ENCODE results near the gene TOMM40. TPM values are rescaled to one million over a fixed set of nuclear protein-coding genes. Genes with fewer than 3 reads are reported as not detected.
A peak's percentile ranks its signal among the peaks of the same experiment; 100 is the strongest.

The TOMM40 gene
- total RNA-seq, 2 experiments from 2014 or later = 80.9 to 89.7 TPM

- peak overlapping the region; percentile 66 for H3K4me3 ChIP-seq (ENCODE audit: low read depth, low read length, poor library complexity, severe bottlenecking)
- H3K9me3 ChIP-seq (ENCODE audit: low read length) = no peaks in the 10 kb centered on the region
- intact Hi-C loops (cut with micrococcal nuclease; ENCODE audit: unreplicated experiment) = loop anchor here (5.0 kb wide), 1 partner anchor 67 kb away; the partner anchor contains the start of gene CLPTM1
- DNase-seq (ENCODE audit: low spot score) = peak; percentile 100
- H3K79me2 ChIP-seq (ENCODE audit: insufficient read depth, low read depth, low read length) = peaks cover 29% of the 10 kb centered on the region
- peaks cover 18% of the 10 kb centered on the region for H3K4me1 ChIP-seq (ENCODE audit: insufficient read depth, low read length, poor library complexity, severe bottlenecking)
- POLR2A ChIA-PET = interaction anchor here (0.6 kb wide), 1 partner anchor 289 kb away, joined by 3 read pairs; the partner anchor contains the start of gene BLOC1S3
- TF ChIP-seq, protein P1, sequence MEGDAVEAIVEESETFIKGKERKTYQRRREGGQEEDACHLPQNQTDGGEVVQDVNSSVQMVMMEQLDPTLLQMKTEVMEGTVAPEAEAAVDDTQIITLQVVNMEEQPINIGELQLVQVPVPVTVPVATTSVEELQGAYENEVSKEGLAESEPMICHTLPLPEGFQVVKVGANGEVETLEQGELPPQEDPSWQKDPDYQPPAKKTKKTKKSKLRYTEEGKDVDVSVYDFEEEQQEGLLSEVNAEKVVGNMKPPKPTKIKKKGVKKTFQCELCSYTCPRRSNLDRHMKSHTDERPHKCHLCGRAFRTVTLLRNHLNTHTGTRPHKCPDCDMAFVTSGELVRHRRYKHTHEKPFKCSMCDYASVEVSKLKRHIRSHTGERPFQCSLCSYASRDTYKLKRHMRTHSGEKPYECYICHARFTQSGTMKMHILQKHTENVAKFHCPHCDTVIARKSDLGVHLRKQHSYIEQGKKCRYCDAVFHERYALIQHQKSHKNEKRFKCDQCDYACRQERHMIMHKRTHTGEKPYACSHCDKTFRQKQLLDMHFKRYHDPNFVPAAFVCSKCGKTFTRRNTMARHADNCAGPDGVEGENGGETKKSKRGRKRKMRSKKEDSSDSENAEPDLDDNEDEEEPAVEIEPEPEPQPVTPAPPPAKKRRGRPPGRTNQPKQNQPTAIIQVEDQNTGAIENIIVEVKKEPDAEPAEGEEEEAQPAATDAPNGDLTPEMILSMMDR (conservative IDR thresholded peaks at IDR 0.05; ENCODE audit: low read length) = no peak
- no peak for TF ChIP-seq EZH2phosphoT487 (IDR thresholded peaks at IDR 0.05; ENCODE audit: borderline replicate concordance, low read depth, low read length)
- H4K20me1 ChIP-seq (ENCODE audit: insufficient read depth, low read length) = peaks cover 11% of the 10 kb centered on the region
- H3K4me2 ChIP-seq (ENCODE audit: low read length) = peak overlapping the region; percentile 74
- no peaks in the 10 kb centered on the region for H3K9me2 ChIP-seq (ENCODE audit: insufficient read depth, low read length)
- H3K36me3 ChIP-seq (ENCODE audit: insufficient read depth, low read length) = peaks cover 39% of the 10 kb centered on the region
- H2AFZ ChIP-seq (ENCODE audit: low read length) = peak overlapping the region; percentile 82
- CTCF ChIA-PET (ENCODE audit: unreplicated experiment) = interaction anchor here (0.5 to 0.6 kb wide), 3 partner anchors 157 to 245 kb away, joined by 4 to 5 read pairs (median 5); no protein-coding TSS in a partner anchor
- no TSS peak for BruUV-seq (replicated peaks)
- H3K27ac ChIP-seq (ENCODE audit: low read depth, low read length, poor library complexity, severe bottlenecking) = peak overlapping the region; percentile 90
Measured at GRCh38 chr19:44890366-44891015, 563 bp upstream of the TOMM40 start.

DNA sequence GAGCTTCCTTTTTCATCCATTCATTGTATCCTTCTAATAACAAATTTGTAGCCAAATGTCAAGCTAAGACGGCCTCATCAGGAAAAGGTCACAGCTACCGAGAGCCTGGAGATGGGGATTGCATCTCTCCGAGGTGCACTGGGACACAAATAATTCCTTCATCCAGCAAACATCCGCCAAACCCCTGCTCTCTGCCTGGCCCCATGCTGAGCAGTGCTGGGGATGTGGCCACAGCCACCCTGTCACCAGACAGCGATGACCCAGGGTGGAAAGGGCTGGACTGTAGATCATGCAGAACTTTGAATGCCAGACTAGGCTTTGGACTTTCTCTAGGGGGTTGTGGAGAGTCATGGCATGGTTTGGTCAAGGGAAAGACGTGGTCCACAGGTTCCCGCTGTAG, 1.9 kb downstream of the TOMM40 start:
- no TSS peak for BruUV-seq (replicated peaks)
- H3K4me2 ChIP-seq (ENCODE audit: low read length) = peak overlapping the region; percentile 90
- H4K20me1 ChIP-seq (ENCODE audit: insufficient read depth, low read length) = peaks cover 11% of the 10 kb centered on the region
- H3K27ac ChIP-seq (ENCODE audit: low read depth, low read length, poor library complexity, severe bottlenecking) = no peak overlapping the region
- intact Hi-C loops (cut with micrococcal nuclease; ENCODE audit: unreplicated experiment) = loop anchor here (5.0 kb wide), 1 partner anchor 64 kb away; the partner anchor contains the start of gene CLPTM1
- peaks cover 29% of the 10 kb centered on the region for H3K79me2 ChIP-seq (ENCODE audit: insufficient read depth, low read depth, low read length)
- H3K36me3 ChIP-seq (ENCODE audit: insufficient read depth, low read length) = peaks cover 64% of the 10 kb centered on the region
- POLR2A ChIA-PET = no interaction called here
- no peak for DNase-seq (ENCODE audit: low spot score)
- CTCF ChIA-PET (ENCODE audit: unreplicated experiment) = no interaction called here
- no peak for TF ChIP-seq EZH2phosphoT487 (IDR thresholded peaks at IDR 0.05; ENCODE audit: borderline replicate concordance, low read depth, low read length)
- TF ChIP-seq, protein P1 (conservative IDR thresholded peaks at IDR 0.05; ENCODE audit: low read length) = no peak
- peaks cover 18% of the 10 kb centered on the region for H3K4me1 ChIP-seq (ENCODE audit: insufficient read depth, low read length, poor library complexity, severe bottlenecking)
- H3K4me3 ChIP-seq (ENCODE audit: low read depth, low read length, poor library complexity, severe bottlenecking) = peak overlapping the region; percentile 100
- no peaks in the 10 kb centered on the region for H3K9me3 ChIP-seq (ENCODE audit: low read length)
- H2AFZ ChIP-seq (ENCODE audit: low read length) = no peak overlapping the region
- no peaks in the 10 kb centered on the region for H3K9me2 ChIP-seq (ENCODE audit: insufficient read depth, low read length)

Data from OCI-LY7 (cell line).